Esophagus squamous epithelium (tissue), 5 donors: ENCODE results near the gene ZNF524. TPM values are rescaled to one million over a fixed set of nuclear protein-coding genes. Genes with fewer than 3 reads are reported as not detected.

Source experiments
- DNase-seq: peaks from one replicate; lab custom pipeline; 2025; lab: John Stamatoyannopoulos, UW
- H3K27ac ChIP-seq, 4 donors: fragments of 200-600 bp; sonication (generic); one replicate each; pipeline ENCODE4 v1.5.1; 2016 to 2019; ENCODE audit warnings: mild to moderate bottlenecking in 1 of 4
- H3K27me3 ChIP-seq, 4 donors: fragments of 200-600 bp; sonication (generic); 1 replicate in 3 of 4; 2 replicates in 1 of 4; pipeline versions ENCODE4 v1.5.1 to v1.6.0; 2017 to 2021; ENCODE audit warnings: antibody characterized with exemption in 1 of 4
- H3K36me3 ChIP-seq, 3 donors: fragments of 200-600 bp; sonication (generic); one replicate each; pipeline ENCODE4 v1.5.1; 2016 to 2019
- H3K4me1 ChIP-seq, 3 donors: fragments of 200-600 bp; sonication (generic); one replicate each; pipeline ENCODE4 v1.5.1; 2017 to 2019
- H3K4me3 ChIP-seq, 4 donors: fragments of 200-600 bp; sonication (generic); 1 replicate in 3 of 4; 2 replicates in 1 of 4; pipeline ENCODE4 v1.5.1; 2016 to 2019; ENCODE audit warnings: mild to moderate bottlenecking in 2 of 4, moderate library complexity in 1 of 4
- H3K9me3 ChIP-seq, 3 donors: fragments of 200-600 bp; sonication (generic); one replicate each; pipeline ENCODE4 v1.5.1; 2016 to 2019
- POLR2A ChIP-seq, 4 donors: fragments of 450-650 bp; IDR thresholded peaks; one replicate each; pipeline ENCODE4 v1.6.1; 2017; ENCODE audit warnings: antibody characterized with exemption in 4 of 4, mild to moderate bottlenecking in 4 of 4, moderate library complexity in 3 of 4
- WGBS, 2 donors: methylation state at CpG; one replicate each; pipeline ENCODE4 v1.1.5; 2018; 5-methylcytosine and 5-hydroxymethylcytosine counted together
- intact Hi-C: fragments of 100-400 bp; cut with DNase I; formaldehyde crosslinking; loops from one replicate; pipeline ENCODE4 v1.15.0; 2022
- total RNA-seq, 4 donors: library from RNA; depleted of rRNA; stranded (reverse); fragments of >200 nt; gene quantifications; one replicate each; pipeline ENCODE4 v1.1.0, GENCODE V29; 2016
- TF ChIP-seq, protein P1 (sequence below), 6 experiments: fragments of 450-650 bp in 4 of 6; fragments of 200-600 bp in 2 of 6; sonication (generic) in 2 of 6; IDR thresholded peaks; one replicate each; pipeline ENCODE4 v1.5.1; 2016 to 2019; ENCODE audit warnings: antibody characterized with exemption in 6 of 6, mild to moderate bottlenecking in 4 of 6, moderate library complexity in 4 of 6
- donor health status: DM: yes; HTN: yes; CAD: no.

Gene ZNF524
- total RNA-seq, 4 donors from 2014 or later: 17.7 to 25.9 (median 22.9) TPM

DNA sequence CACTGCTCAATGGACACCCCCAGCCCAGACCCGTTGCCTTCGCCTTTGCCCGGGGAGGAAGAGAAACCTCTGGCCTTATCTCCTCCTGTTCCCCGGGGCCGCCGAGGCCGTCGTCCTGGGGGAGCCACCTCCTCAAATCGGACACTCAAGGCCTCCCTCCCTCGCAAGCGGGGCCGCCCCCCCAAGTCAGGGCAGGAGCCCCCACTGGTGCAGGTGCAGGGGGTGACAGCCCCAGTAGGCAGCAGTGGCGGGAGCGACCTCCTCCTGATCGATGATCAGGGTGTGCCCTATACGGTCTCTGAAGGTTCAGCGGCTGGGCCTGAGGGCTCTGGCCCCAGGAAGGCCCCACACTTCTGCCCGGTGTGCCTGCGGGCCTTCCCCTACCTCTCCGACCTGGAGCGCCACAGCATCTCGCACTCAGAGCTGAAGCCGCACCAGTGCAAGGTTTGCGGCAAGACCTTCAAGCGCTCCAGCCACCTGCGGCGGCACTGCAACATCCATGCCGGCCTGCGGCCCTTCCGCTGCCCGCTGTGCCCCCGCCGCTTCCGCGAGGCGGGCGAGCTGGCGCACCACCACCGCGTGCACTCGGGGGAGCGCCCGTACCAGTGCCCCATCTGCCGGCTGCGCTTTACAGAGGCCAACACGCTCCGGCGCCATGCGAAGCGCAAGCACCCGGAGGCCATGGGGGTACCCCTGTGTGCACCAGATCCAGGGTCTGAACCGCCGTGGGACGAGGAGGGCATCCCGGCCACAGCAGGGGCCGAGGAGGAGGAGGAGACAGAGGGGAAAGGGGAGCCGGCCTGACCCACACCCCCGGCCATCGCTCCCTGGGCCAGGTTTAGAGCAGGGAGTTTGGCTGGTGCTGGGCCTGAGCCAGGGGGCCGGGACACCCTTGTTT, 2.3 kb downstream of the ZNF524 start:
- Histone ChIP-seq H3K27ac (peak overlapping the region; percentile 96 to 99 (median 98)), H3K27me3 (no peaks in the 10 kb centered on the region), H3K4me3 (no peak overlapping the region), H3K4me1 (peaks cover 32 to 79% (median 40%) of the 10 kb centered on the region in 3 donors), H3K36me3 (peaks cover 0 to 24% (median 7%) of the 10 kb centered on the region in 3 donors), H3K9me3 (no peaks in the 10 kb centered on the region)
- intact Hi-C loops: no loop called here
- no peak for DNase-seq
- WGBS, 2 donors: 93 to 94% methylated on average over 6 of the region's 60 CpGs
- no peak for TF ChIP-seq POLR2A (IDR thresholded peaks at IDR 0.05)
- TF ChIP-seq, protein P1, sequence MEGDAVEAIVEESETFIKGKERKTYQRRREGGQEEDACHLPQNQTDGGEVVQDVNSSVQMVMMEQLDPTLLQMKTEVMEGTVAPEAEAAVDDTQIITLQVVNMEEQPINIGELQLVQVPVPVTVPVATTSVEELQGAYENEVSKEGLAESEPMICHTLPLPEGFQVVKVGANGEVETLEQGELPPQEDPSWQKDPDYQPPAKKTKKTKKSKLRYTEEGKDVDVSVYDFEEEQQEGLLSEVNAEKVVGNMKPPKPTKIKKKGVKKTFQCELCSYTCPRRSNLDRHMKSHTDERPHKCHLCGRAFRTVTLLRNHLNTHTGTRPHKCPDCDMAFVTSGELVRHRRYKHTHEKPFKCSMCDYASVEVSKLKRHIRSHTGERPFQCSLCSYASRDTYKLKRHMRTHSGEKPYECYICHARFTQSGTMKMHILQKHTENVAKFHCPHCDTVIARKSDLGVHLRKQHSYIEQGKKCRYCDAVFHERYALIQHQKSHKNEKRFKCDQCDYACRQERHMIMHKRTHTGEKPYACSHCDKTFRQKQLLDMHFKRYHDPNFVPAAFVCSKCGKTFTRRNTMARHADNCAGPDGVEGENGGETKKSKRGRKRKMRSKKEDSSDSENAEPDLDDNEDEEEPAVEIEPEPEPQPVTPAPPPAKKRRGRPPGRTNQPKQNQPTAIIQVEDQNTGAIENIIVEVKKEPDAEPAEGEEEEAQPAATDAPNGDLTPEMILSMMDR (IDR thresholded peaks at IDR 0.05): no peak

DNA sequence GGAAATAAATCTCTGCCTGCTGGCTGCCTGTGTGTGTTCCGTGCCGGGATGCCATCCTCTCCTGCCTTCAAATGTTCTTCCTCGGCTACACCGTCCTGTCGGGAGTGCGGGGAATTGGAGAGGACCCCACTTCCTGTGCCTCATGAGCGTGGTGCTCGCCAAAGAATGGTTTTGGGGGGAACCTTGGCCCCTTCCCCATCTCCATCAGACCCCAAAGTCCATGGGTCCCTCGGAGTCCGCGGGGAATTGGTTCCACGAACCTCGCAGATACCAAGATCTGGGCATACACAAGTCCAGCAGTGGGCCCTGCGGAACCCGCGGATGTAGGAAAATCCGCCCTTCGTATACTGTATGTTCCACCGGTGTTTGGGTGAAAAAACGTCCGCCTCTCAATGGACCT, 3.0 kb downstream of the ZNF524 start:
- H3K27me3 ChIP-seq: no peaks in the 10 kb centered on the region
- no peak overlapping the region for H3K27ac ChIP-seq
- H3K4me1 ChIP-seq: peaks cover 32 to 84% (median 40%) of the 10 kb centered on the region in 3 donors
- DNase-seq: no peak
- TF ChIP-seq, protein P1 (IDR thresholded peaks at IDR 0.05): no peak
- no peak for TF ChIP-seq POLR2A (IDR thresholded peaks at IDR 0.05)
- intact Hi-C loops: no loop called here
- H3K36me3 ChIP-seq: peaks cover 0 to 17% (median 7%) of the 10 kb centered on the region in 3 donors
- H3K9me3 ChIP-seq: no peaks in the 10 kb centered on the region
- WGBS, 2 donors: 80 to 92% methylated on average over 8 to 11 of the region's 21 CpGs
- H3K4me3 ChIP-seq: no peak overlapping the region

DNA sequence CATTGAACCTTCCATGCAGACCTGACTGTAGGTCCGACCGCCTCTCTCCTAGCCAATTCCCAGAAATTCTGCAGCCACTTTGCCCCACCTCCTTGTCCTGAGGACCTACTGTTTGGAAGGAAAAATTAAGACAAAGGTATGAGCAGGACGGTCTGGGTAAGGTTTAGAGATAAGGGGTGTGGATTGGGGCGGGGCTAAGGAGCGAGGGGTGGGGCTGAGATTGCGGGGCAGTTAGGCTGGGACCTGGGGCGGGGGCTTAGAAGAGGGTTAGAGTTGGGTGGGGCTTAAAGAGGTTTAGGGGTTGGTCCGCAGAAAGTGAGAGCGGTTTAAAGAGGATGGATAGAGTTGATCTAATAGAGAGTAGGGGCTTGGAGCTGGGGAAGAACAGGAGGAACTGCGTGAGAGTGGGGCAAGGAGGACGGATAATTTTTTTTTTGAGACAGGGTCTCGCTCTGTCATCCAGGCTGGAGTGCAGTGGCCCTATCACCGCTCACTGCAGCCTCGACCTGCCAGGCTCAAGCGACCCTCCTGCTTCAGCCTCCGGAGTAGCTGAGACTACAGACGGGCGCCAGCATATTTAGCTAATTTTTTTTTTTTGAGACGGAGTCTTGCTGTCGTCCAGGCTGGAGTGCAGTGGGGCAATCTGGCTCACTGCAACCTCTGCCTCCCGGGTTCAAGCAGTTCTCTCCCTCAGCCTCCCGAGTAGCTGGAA, 3.6 kb downstream of the ZNF524 start:
- Histone ChIP-seq H3K4me1 (peaks cover 32 to 77% (median 37%) of the 10 kb centered on the region in 3 donors), H3K27me3 (no peaks in the 10 kb centered on the region), H3K9me3 (no peaks in the 10 kb centered on the region), H3K27ac (peak overlapping the region; percentile 96 to 97 (median 97)), H3K4me3 (no peak overlapping the region), H3K36me3 (peaks cover 0 to 21% (median 9%) of the 10 kb centered on the region in 3 donors)
- intact Hi-C loops: no loop called here
- TF ChIP-seq, protein P1 (IDR thresholded peaks at IDR 0.05): no peak
- TF ChIP-seq POLR2A (IDR thresholded peaks at IDR 0.05): no peak
- whole genome bisulfite sequencing, 2 donors: 75 to 85% methylated on average over 18 to 22 of the region's 22 CpGs
- DNase-seq: no peak

DNA sequence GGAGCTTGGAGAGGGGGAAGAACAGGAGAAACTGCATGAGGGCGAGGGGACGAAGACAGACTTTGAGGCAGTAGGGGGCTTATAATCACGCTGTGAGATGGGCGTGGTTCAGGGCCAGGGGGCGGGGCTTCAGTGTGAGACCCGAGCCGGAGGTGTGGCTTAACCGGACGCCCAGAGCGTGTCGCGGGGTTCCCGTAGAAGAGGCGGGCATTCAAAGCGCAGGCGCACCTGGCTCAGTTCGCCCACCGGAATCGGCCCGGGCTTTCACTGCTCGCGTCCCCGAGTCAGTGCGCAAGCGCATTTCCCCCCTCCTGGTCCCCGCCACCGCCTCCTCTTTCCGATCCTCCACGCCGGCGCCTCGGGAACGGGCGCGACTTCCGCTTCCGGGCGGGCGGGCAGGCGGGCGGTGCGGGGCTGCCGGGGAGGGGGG, 5.1 kb downstream of the ZNF524 start:
- DNase-seq: peak; percentile 81
- peak in 2 of 4 donors; percentile 5 to 15 for TF ChIP-seq POLR2A (IDR thresholded peaks at IDR 0.05)
- TF ChIP-seq, protein P1 (IDR thresholded peaks at IDR 0.05): no peak
- Histone ChIP-seq H3K27ac (peak overlapping the region; percentile 96 to 97 (median 97)), H3K4me3 (peak overlapping the region; percentile 77 to 86 (median 82)), H3K4me1 (peaks cover 32 to 73% (median 37%) of the 10 kb centered on the region in 3 donors), H3K9me3 (no peaks in the 10 kb centered on the region), H3K27me3 (no peaks in the 10 kb centered on the region), H3K36me3 (peaks cover 0 to 36% (median 11%) of the 10 kb centered on the region in 3 donors)
- 1 to 3% methylated on average over 11 to 24 of the region's 43 CpGs for WGBS, 2 donors
- intact Hi-C loops: no loop called here
